T-cell (primary cell): ENCODE measurements around the gene COLGALT1. TPM values are rescaled to one million over a fixed set of nuclear protein-coding genes. Genes with fewer than 3 reads are reported as not detected.
"Not testable (repeated sequence)": the region's sequence is repeated elsewhere in the genome, so short reads cannot be mapped to it uniquely, and the experiment has no call there.

Source experiments
- ATAC-seq, 4 experiments: fragments of 200-7000 bp in 3 of 4; fragments of 150-1000 bp in 1 of 4; cut with Tn5 transposase; replicated peaks in 1 of 4; 1 replicate in 3 of 4; 2 replicates in 1 of 4; pipeline ENCODE4 v1.10.0; 2021; ENCODE audit warnings: moderate library complexity in 3 of 4, mild to moderate bottlenecking in 2 of 4, moderate number of reproducible peaks in 1 of 4
- CTCF ChIA-PET, 2 donors: fragments of 300-600 bp; sonication (Branson Sonifier 250); formaldehyde crosslinking; loops; one replicate each; lab custom pipeline; 2022; ENCODE audit warnings: antibody characterized with exemption in 2 of 2; lab: Charles Lee
- POLR2A ChIA-PET, 2 donors: fragments of 300-600 bp; sonication (Branson Sonifier 250); formaldehyde crosslinking; loops; one replicate each; lab custom pipeline; 2022; ENCODE audit warnings: antibody characterized with exemption in 2 of 2; lab: Charles Lee
- DNase-seq, 35 experiments: peaks; one replicate each; pipeline versions ENCODE4 v3.0.0 to v3.0.0-alpha.2; 2013 to 2023
- H3K27ac ChIP-seq: one replicate; pipeline ENCODE4 v1.5.1; 2013; ENCODE audit warnings: low read length
- H3K27me3 ChIP-seq, 2 experiments: replicated peaks in 1 of 2; 1 replicate in 1 of 2; 2 replicates in 1 of 2; pipeline versions ENCODE4 v1.6.1 to v1.7.0; 2013; ENCODE audit warnings: low read length in 1 of 2, mixed read lengths in 1 of 2; ENCODE audit not compliant: control insufficient read depth in 2 of 2, insufficient read depth in 2 of 2; ENCODE audit errors: extremely low read depth in 1 of 2
- H3K36me3 ChIP-seq, 2 donors: 1 replicate in 1 of 2; 2 replicates in 1 of 2; pipeline versions ENCODE4 v1.6.1 to v1.7.0; 2013; ENCODE audit warnings: low read length in 1 of 2; ENCODE audit not compliant: control insufficient read depth in 2 of 2, insufficient read depth in 1 of 2; ENCODE audit errors: extremely low read depth in 1 of 2
- H3K4me1 ChIP-seq, 2 experiments: 1 replicate in 1 of 2; 2 replicates in 1 of 2; pipeline versions ENCODE4 v1.6.1 to v1.7.0; 2013; ENCODE audit warnings: low read length in 2 of 2, mixed read lengths in 1 of 2; ENCODE audit not compliant: insufficient read depth in 2 of 2, control insufficient read depth in 1 of 2; ENCODE audit errors: extremely low read depth in 1 of 2
- H3K4me3 ChIP-seq, 2 donors: 1 replicate in 1 of 2; 2 replicates in 1 of 2; pipeline versions ENCODE4 v1.5.1 to v1.7.0; 2013; ENCODE audit warnings: mild to moderate bottlenecking in 2 of 2, low read length in 1 of 2, moderate library complexity in 1 of 2; ENCODE audit not compliant: control insufficient read depth in 1 of 2; ENCODE audit errors: extremely low read depth in 1 of 2
- H3K9me3 ChIP-seq: 2 replicates; pipeline ENCODE4 v1.7.0; 2013
- H3K27ac Mint-ChIP-seq, 2 donors: one replicate each; pipeline ENCODE4 v1.8.0; 2020 to 2021; ENCODE audit warnings: mild to moderate bottlenecking in 2 of 2, mixed read lengths in 2 of 2
- H3K27me3 Mint-ChIP-seq, 2 donors: one replicate each; pipeline ENCODE4 v1.8.0; 2021 to 2022; ENCODE audit warnings: mixed read lengths in 2 of 2
- H3K36me3 Mint-ChIP-seq: one replicate; pipeline ENCODE4 v1.8.0; 2021; ENCODE audit warnings: mixed read lengths
- H3K4me1 Mint-ChIP-seq, 3 donors: one replicate each; pipeline ENCODE4 v1.8.0; 2020 to 2022; ENCODE audit warnings: mixed read lengths in 3 of 3, mild to moderate bottlenecking in 1 of 3
- H3K4me3 Mint-ChIP-seq, 3 donors: one replicate each; pipeline ENCODE4 v1.8.0; 2020 to 2022; ENCODE audit warnings: mild to moderate bottlenecking in 3 of 3, mixed read lengths in 3 of 3, moderate library complexity in 3 of 3
- H3K9me3 Mint-ChIP-seq, 3 donors: one replicate each; pipeline ENCODE4 v1.8.0; 2020 to 2022; ENCODE audit warnings: mixed read lengths in 3 of 3
- WGBS: methylation state at CpG from one replicate; pipeline ENCODE4 v1.1.5; 2013; ENCODE audit warnings: missing lambda C conversion rate; ENCODE audit not compliant: insufficient coverage; 5-methylcytosine and 5-hydroxymethylcytosine counted together
- total RNA-seq, 35 experiments: library from RNA in 6 of 35; stranded (reverse) in 6 of 35; fragments of 120-200 nt in 1 of 35; gene quantifications; one replicate each; pipeline versions ENCODE4 v1.2.1 to v1.2.4 and lab custom pipeline; 2013 to 2026

The COLGALT1 gene
- total RNA-seq, 5 donors from 2014 or later (not counting 1 experiment from before 2014, with no cell fraction given): 43.0 to 78.1 (median 70.8) TPM

DNA sequence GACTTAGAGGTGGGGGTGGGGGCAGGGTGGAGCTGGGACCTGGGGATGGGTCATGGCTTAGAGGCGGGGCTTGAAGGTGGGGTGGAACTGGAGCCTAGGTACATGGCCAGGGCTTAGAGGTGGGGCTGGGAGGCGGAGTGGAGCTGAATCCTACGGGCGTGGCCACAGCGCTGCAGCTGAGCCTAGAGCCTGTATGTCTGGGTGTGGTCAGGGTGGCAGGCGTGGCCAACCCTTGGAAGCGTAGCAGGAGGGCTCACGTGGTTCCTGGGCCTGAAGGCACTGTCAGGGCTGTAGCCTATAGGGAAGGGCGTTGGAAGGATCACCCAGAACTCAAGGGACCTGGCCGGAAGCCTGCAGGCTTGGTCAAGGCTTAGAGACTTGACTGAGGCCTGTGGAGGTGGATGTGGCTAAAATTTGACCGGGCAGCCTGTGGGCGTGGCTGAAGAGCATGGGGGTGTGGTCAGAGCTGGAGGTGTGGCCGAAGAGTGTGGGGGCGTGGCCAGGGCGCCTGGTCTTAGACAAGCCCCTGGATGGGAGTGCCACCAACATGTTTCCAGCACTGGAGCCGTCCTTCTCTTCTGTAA is 24.3 kb downstream of the COLGALT1 start:
- Mint-ChIP-seq H3K36me3 (peaks cover 34% of the 10 kb centered on the region), H3K27me3 (no peaks in the 10 kb centered on the region), H3K4me1 (peaks cover 2 to 9% (median 3%) of the 10 kb centered on the region in 3 donors), H3K9me3 (no peaks in the 10 kb centered on the region), H3K4me3 (no peak overlapping the region), H3K27ac (no peak overlapping the region)
- no peaks in the 10 kb centered on the region for H3K4me1 ChIP-seq
- DNase-seq (peak in 3 of 35 experiments; percentile 12 to 32 (median 22)), ATAC-seq (peak in 3 of 4 experiments; percentile 26 to 72 (median 64))
- WGBS: 82% methylated on average over 15 of the region's 16 CpGs
- no peaks in the 10 kb centered on the region for H3K27me3 ChIP-seq
- no peaks in the 10 kb centered on the region for H3K9me3 ChIP-seq
- H3K27ac ChIP-seq: no peak overlapping the region
- H3K36me3 ChIP-seq: peaks cover 16 to 67% of the 10 kb centered on the region in 2 donors
- no peak overlapping the region for H3K4me3 ChIP-seq
- POLR2A ChIA-PET: no interaction called here
- CTCF ChIA-PET: interaction anchor here in 1 of 2 donors (0.6 kb wide), 1 partner anchor 535 kb away, joined by 6 read pairs; no protein-coding TSS in a partner anchor

DNA sequence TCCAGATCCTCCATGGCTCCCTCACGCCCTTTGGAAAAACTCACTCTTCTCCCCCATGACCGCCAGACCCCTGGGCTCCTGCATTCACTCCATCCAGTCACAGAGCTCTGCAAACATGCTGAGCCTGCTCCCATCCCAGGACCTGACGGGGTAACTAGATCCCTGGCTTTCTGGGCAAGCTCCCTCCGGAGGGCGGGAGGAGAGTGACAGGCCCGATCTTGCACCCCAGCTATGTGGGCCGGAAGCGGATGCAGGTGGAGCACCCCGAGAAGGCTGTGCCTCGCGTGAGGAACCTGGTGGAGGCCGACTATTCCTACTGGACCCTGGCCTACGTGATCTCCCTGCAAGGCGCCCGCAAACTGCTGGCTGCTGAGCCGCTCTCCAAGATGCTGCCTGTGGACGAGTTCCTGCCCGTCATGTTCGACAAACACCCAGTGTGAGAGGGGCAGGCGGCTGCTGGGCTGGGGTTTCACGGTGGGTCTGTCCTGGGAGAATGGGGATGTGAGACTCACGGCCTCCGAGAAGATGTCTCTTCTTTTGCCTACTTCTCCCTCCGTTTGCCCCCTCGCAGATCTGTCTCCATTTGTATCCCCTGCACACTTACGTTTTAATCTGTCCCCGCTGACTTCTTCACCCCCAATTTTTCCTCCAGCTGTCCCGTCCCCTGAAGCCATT is 25.2 kb downstream of the COLGALT1 start:
- 98% methylated on average over 22 of the region's 28 CpGs for WGBS
- Histone ChIP-seq H3K4me1 (no peaks in the 10 kb centered on the region), H3K27ac (no peak overlapping the region), H3K36me3 (peaks cover 14 to 65% of the 10 kb centered on the region in 2 donors), H3K4me3 (no peak overlapping the region), H3K27me3 (peaks cover 0 to 1% of the 10 kb centered on the region in 2 experiments), H3K9me3 (no peaks in the 10 kb centered on the region)
- Mint-ChIP-seq H3K27ac (peak overlapping the region in 1 of 2 donors; percentile 17), H3K4me1 (peaks cover 2 to 9% (median 3%) of the 10 kb centered on the region in 3 donors), H3K9me3 (no peaks in the 10 kb centered on the region), H3K36me3 (peaks cover 34% of the 10 kb centered on the region), H3K4me3 (no peak overlapping the region), H3K27me3 (no peaks in the 10 kb centered on the region)
- CTCF ChIA-PET: interaction anchor here in 1 of 2 donors (0.6 kb wide), 1 partner anchor 534 kb away, joined by 6 read pairs; no protein-coding TSS in a partner anchor
- POLR2A ChIA-PET: no interaction called here
- no peak for ATAC-seq
- DNase-seq: no peak

DNA sequence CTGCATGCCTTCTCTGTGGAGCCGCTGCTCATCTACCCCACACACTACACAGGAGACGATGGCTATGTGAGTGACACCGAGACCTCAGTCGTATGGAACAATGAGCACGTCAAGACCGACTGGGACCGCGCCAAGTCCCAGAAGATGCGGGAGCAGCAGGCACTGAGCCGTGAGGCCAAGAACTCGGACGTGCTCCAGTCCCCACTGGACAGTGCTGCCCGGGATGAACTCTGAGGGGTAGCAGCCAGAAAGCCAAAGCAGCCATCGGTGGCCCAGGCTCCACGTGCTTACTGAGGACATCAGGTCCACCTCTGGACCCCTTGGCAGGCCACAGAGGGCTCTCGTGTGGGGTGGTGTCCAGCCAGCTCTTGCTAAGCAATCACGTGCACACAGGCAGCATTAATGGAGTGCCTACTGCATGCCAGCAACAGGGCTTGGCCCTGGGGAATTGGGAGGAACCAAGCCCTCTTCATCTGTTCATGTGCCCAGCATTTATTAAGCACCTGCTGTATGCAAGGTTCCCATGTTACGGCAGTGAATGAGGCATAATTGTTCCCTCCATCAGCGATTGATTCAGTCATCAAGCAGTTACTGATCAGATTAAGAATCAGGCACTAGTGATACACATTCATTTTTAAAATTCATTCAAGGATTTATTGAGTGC is 25.9 kb downstream of the COLGALT1 start:
- Histone ChIP-seq H3K4me1 (no peaks in the 10 kb centered on the region), H3K9me3 (no peaks in the 10 kb centered on the region), H3K27ac (no peak overlapping the region), H3K36me3 (peaks cover 14 to 57% of the 10 kb centered on the region in 2 donors), H3K27me3 (peaks cover 0 to 2% of the 10 kb centered on the region in 2 experiments), H3K4me3 (no peak overlapping the region)
- Mint-ChIP-seq H3K27me3 (no peaks in the 10 kb centered on the region), H3K4me1 (peaks cover 2 to 9% (median 3%) of the 10 kb centered on the region in 3 donors), H3K4me3 (no peak overlapping the region), H3K9me3 (no peaks in the 10 kb centered on the region), H3K36me3 (peaks cover 34% of the 10 kb centered on the region), H3K27ac (no peak overlapping the region)
- CTCF ChIA-PET: interaction anchor here in 1 of 2 donors (0.6 kb wide), 1 partner anchor 564 kb away, joined by 3 read pairs; no protein-coding TSS in a partner anchor
- WGBS: 97% methylated on average over 16 of the region's 19 CpGs
- POLR2A ChIA-PET: no interaction called here
- ATAC-seq: no peak
- DNase-seq: no peak

DNA sequence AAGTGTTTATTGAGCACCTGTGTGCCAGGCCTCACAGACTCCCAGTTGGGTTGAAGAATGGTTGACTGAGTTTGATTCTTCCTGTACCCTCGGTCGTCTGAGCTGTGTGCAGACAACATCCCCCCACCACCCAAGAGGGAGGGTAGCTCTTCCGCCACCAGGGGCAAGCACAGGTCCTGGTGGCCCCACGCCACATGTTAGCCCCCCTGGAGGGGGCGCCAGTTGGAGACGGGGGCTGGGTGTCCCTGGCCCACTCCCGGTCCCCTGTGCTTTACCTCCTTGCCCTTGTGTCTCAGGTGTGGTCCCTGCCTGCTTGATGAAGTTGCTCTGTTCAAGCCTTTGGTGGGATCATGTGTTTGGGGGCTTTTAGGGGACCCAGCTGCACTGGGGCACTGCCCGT is 27.2 kb downstream of the COLGALT1 start:
- Mint-ChIP-seq H3K9me3 (no peaks in the 10 kb centered on the region), H3K27ac (no peak overlapping the region), H3K36me3 (peaks cover 31% of the 10 kb centered on the region), H3K27me3 (no peaks in the 10 kb centered on the region), H3K4me3 (no peak overlapping the region), H3K4me1 (peaks cover 2 to 9% (median 3%) of the 10 kb centered on the region in 3 donors)
- Histone ChIP-seq H3K4me3 (no peak overlapping the region), H3K27me3 (peaks cover 0 to 2% of the 10 kb centered on the region in 2 experiments), H3K27ac (no peak overlapping the region), H3K36me3 (peaks cover 14 to 49% of the 10 kb centered on the region in 2 donors), H3K9me3 (no peaks in the 10 kb centered on the region), H3K4me1 (no peaks in the 10 kb centered on the region)
- WGBS: 100% methylated on average over 1 of the region's 8 CpGs
- CTCF ChIA-PET: interaction anchor here in 1 of 2 donors (0.7 kb wide), 1 partner anchor 223 kb away, joined by 5 read pairs; no protein-coding TSS in a partner anchor
- no peak for ATAC-seq
- no peak for DNase-seq
- POLR2A ChIA-PET: interaction anchor here in 1 of 2 donors (0.6 kb wide), 1 partner anchor 315 kb away, joined by 3 read pairs; no protein-coding TSS in a partner anchor

DNA sequence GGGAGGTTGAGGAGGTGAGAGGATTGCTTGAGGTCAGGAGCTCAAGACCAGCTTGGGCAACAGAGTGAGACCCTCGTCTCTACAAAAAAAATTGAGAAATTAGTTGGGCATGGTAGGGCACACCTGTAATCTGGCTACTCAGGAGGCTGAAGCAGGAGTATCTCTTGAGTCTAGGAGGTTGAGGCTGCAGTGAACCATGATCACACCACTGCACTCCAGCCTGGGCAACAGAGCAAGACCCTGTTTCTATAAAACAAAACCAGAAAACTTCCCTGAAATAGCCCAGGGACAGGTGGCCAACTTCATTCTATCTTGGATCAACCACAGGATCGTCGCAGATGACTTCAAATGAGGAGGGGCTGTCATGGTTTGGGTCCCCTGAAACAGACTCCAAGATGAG is 28.7 kb downstream of the COLGALT1 start:
- ChIA-PET CTCF (no interaction called here), POLR2A (no interaction called here)
- H3K27me3 ChIP-seq: peaks cover 0 to 3% of the 10 kb centered on the region in 2 experiments
- DNase-seq: no peak
- Mint-ChIP-seq H3K36me3 (peaks cover 29% of the 10 kb centered on the region), H3K27me3 (no peaks in the 10 kb centered on the region), H3K4me1 (peaks cover 2 to 8% (median 2%) of the 10 kb centered on the region in 3 donors), H3K27ac (no peak overlapping the region), H3K4me3 (no peak overlapping the region), H3K9me3 (no peaks in the 10 kb centered on the region)
- ATAC-seq: no peak
- H3K27ac ChIP-seq: no peak overlapping the region
- H3K36me3 ChIP-seq: peaks cover 9 to 36% of the 10 kb centered on the region in 2 donors
- 79% methylated on average over 2 of the region's 3 CpGs for WGBS
- no peak overlapping the region for H3K4me3 ChIP-seq
- H3K9me3 ChIP-seq: no peaks in the 10 kb centered on the region
- no peaks in the 10 kb centered on the region for H3K4me1 ChIP-seq

DNA sequence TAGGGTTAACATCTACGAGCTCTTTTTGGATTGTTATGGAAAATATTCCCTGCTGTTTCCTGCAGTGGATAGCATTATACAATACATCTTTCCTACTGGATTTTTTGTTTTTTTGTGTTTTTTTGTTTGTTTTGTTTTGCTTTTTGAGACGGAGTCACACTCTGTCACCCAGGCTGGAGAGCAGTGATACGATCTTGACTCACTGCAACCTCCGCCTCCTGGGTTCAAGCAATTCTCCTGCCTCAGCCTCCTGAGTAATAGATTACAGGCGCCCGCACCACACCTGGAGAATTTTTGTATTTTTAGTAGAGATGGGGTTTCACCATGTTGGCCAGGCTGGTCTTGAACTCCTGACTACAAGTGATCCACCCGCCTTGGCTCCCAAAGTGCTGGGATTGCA is 29.9 kb downstream of the COLGALT1 start:
- DNase-seq, H3K4me3 ChIP-seq, H3K27me3 ChIP-seq, H3K27ac ChIP-seq, H3K9me3 ChIP-seq, H3K4me1 ChIP-seq, ATAC-seq, H3K27me3 Mint-ChIP-seq, H3K4me1 Mint-ChIP-seq, H3K27ac Mint-ChIP-seq, CTCF ChIA-PET, H3K4me3 Mint-ChIP-seq, H3K9me3 Mint-ChIP-seq, POLR2A ChIA-PET: not testable (repeated sequence)
- peaks cover 9 to 26% of the 10 kb centered on the region in 2 donors for H3K36me3 ChIP-seq
- 87% methylated on average over 4 of the region's 7 CpGs for WGBS
- peaks cover 16% of the 10 kb centered on the region for H3K36me3 Mint-ChIP-seq
